Measurements from ENCODE around the gene ALB.

ALB gene

DNA sequence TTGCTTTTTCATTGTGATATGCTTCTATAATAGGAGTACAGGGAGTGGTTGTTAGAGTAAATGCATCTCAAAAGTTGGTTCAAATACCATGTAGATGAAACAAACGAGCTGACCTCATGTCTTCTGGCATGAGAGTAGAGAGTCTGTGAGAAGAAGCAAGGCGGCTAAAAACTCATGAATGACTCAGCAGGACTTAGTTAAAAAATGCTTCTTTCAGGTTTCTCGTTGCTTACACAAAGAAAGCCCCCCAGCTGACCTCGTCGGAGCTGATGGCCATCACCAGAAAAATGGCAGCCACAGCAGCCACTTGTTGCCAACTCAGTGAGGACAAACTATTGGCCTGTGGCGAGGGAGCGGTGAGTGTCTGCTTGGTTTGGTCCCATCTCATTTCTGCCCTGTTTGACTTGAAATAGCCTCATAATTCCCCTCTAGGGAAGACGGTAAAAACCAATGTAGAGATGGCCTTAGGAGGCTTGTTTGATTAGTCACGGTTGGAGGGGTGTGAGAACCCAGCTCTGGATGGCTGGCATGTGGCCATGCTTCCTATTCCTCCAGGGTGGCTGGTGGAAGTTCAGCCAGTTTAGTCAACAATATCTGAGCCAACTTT is 46.4 kb downstream of the ALB start:
- H3K27me3 ChIP-seq (replicated peaks), result no peaks in the 10 kb centered on the region
- in situ Hi-C loops (cut with HindIII; ENCODE audit: low pct_ligation_motif_present, low sequenced_read_pairs), result no loop called here
- peak; percentile 92 for DNase-seq
- H3K36me3 ChIP-seq (replicated peaks), result no peaks in the 10 kb centered on the region
- no peak overlapping the region for H3K4me3 ChIP-seq (ENCODE audit: low read depth, low read length)
- TF ChIP-seq, protein P1, sequence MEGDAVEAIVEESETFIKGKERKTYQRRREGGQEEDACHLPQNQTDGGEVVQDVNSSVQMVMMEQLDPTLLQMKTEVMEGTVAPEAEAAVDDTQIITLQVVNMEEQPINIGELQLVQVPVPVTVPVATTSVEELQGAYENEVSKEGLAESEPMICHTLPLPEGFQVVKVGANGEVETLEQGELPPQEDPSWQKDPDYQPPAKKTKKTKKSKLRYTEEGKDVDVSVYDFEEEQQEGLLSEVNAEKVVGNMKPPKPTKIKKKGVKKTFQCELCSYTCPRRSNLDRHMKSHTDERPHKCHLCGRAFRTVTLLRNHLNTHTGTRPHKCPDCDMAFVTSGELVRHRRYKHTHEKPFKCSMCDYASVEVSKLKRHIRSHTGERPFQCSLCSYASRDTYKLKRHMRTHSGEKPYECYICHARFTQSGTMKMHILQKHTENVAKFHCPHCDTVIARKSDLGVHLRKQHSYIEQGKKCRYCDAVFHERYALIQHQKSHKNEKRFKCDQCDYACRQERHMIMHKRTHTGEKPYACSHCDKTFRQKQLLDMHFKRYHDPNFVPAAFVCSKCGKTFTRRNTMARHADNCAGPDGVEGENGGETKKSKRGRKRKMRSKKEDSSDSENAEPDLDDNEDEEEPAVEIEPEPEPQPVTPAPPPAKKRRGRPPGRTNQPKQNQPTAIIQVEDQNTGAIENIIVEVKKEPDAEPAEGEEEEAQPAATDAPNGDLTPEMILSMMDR (IDR thresholded peaks at IDR 0.05; ENCODE audit: low read depth, low read length, missing control alignments), result no peak
- peak overlapping the region; percentile 99 for H3K27ac ChIP-seq

DNA sequence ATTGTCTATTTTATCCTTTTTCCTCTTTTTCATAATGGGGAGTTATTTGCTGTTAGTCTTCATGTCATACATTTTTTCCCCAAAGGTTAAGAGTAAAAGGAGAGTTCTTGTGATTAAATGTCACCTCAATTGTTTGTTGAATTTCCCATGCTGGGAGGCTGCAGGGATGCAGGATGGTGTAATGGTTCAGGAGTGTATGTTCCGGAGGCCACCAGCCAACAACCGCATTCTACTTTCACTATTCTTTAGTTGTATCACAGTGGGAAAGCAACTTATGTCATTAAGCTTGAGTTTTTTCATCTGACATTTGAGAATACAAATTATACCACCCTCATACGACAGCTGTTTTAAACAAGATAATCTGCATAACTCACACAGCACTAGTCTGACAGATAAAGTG is 47.3 kb downstream of the ALB start:
- Histone ChIP-seq H3K27ac (peak overlapping the region; percentile 99), H3K36me3 (replicated peaks) (no peaks in the 10 kb centered on the region), H3K27me3 (replicated peaks) (no peaks in the 10 kb centered on the region), H3K4me3 (ENCODE audit: low read depth, low read length) (no peak overlapping the region)
- in situ Hi-C loops (cut with HindIII; ENCODE audit: low pct_ligation_motif_present, low sequenced_read_pairs), result no loop called here
- DNase-seq, result peak; percentile 85
- TF ChIP-seq, protein P1 (IDR thresholded peaks at IDR 0.05; ENCODE audit: low read depth, low read length, missing control alignments), result no peak

DNA sequence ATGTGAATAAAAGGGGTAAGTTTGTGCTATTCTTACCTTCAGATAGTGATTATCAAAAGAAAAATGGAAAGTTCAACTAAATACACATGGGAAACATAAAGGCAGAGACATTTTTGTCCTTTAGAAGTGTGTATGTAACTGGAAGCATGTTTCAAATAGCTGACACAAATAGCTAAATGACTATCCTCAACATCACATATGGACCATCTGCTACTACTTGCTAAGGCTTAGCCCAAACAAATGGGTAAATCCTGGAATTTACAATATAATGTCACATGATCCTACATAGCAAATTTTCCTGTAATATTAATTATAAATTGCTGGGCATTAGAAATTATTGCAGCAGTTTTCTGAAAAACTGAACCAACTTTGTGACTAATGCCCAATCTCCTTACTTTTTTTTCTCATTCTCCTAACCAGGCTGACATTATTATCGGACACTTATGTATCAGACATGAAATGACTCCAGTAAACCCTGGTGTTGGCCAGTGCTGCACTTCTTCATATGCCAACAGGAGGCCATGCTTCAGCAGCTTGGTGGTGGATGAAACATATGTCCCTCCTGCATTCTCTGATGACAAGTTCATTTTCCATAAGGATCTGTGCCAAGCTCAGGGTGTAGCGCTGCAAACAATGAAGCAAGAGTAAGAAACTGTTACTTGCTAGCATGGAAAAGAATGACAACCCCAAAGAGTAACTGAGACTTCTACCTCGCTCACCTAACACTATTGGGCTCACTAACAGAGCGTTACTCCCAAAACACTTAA is 48.1 kb downstream of the ALB start:
- in situ Hi-C loops (cut with HindIII; ENCODE audit: low pct_ligation_motif_present, low sequenced_read_pairs), result no loop called here
- DNase-seq, result no peak
- TF ChIP-seq, protein P1 (IDR thresholded peaks at IDR 0.05; ENCODE audit: low read depth, low read length, missing control alignments), result no peak

DNA sequence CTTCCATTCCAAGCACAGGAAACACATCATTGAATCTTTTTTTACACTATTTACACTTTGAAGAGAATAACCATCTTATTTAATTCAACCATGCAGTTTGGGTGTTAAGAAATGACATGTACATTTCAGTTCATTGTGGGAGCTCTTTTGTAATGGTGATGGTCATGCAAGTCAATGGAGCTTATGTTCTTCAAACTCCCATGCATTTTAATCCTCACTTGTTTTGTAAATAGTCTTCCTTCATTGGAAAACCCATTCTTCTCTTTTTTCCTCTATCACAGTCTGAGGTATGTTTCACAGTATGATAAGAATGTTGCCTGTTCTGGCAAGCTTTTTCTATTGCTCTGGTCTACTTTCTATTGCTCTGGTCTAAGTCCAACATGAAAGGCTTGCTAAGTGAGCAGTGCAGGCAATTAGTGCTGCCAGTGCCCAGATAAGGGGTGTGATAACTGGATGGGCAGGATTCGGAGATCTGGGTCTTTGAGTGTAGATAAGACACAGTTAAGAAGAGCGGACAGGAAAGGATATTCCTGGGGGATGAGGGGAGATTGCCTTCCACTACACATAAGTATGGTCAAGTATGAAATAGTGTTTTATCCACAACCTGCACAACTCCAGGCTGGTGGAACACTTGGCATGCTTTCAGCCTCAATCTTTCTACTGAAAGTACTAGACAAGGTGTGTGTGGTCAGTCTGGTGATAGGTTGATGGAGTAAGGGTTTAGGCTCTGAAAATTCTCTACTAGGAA is 49.0 kb downstream of the ALB start:
- Histone ChIP-seq H3K36me3 (replicated peaks) (no peaks in the 10 kb centered on the region), H3K27ac (no peak overlapping the region), H3K4me3 (ENCODE audit: low read depth, low read length) (no peak overlapping the region), H3K27me3 (replicated peaks) (no peaks in the 10 kb centered on the region)
- TF ChIP-seq, protein P1 (IDR thresholded peaks at IDR 0.05; ENCODE audit: low read depth, low read length, missing control alignments), result no peak
- in situ Hi-C loops (cut with HindIII; ENCODE audit: low pct_ligation_motif_present, low sequenced_read_pairs), result no loop called here
- DNase-seq, result no peak

More for the DNA sequence above, 48.1 kb downstream of the ALB start:
- H3K4me3 ChIP-seq (ENCODE audit: low read depth, low read length), result no peak overlapping the region
- H3K36me3 ChIP-seq (replicated peaks), result no peaks in the 10 kb centered on the region
- no peaks in the 10 kb centered on the region for H3K27me3 ChIP-seq (replicated peaks)
- H3K27ac ChIP-seq, result peak overlapping the region; percentile 3

DNA sequence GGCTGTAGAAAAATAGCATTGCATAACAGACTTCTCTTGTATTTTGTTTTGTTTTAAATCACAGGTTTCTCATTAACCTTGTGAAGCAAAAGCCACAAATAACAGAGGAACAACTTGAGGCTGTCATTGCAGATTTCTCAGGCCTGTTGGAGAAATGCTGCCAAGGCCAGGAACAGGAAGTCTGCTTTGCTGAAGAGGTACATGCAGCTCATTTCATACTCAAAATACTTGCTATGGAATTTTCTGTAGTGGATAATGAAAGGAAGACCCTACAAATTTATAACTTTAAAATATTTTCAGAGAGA is 49.6 kb downstream of the ALB start:
- TF ChIP-seq, protein P1 (IDR thresholded peaks at IDR 0.05; ENCODE audit: low read depth, low read length, missing control alignments), result no peak
- in situ Hi-C loops (cut with HindIII; ENCODE audit: low pct_ligation_motif_present, low sequenced_read_pairs), result no loop called here
- no peak overlapping the region for H3K27ac ChIP-seq
- no peaks in the 10 kb centered on the region for H3K36me3 ChIP-seq (replicated peaks)
- no peak overlapping the region for H3K4me3 ChIP-seq (ENCODE audit: low read depth, low read length)
- DNase-seq, result no peak
- H3K27me3 ChIP-seq (replicated peaks), result no peaks in the 10 kb centered on the region
